GM18499 (cell line): ENCODE measurements around the gene PLXND1.

ENCODE experiments used
- ATAC-seq: cut with Tn5 transposase; IDR thresholded peaks from one replicate; pipeline ENCODE4 v1.9.1; 2021; ENCODE audit warnings: moderate number of reproducible peaks; ENCODE audit not compliant: insufficient read depth, unreplicated experiment

PLXND1 gene

DNA sequence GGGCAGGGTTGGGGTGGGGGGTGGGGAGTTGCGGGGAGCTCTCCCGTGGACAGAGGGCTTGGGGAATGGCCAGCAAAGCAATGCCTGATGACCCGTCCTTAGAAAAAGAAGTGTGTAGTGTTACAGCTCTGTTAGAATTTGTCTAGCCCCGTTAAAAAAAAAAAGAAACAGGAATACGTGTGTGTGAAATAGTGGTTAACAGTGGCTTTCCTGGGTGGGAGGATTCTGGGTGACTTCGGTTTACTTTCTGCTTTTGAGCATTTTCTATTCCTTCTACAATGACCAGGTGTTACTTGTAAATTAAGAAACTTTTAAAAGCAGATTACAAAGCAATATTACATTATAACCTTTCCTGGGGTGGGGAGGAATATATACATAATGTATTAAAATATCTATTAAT lies 38.5 kb downstream of the PLXND1 start:
- ATAC-seq, result no peak

GRCh38 chr3:129567176-129567705 lies 39.2 kb downstream of the PLXND1 start:
- no peak for ATAC-seq

DNA sequence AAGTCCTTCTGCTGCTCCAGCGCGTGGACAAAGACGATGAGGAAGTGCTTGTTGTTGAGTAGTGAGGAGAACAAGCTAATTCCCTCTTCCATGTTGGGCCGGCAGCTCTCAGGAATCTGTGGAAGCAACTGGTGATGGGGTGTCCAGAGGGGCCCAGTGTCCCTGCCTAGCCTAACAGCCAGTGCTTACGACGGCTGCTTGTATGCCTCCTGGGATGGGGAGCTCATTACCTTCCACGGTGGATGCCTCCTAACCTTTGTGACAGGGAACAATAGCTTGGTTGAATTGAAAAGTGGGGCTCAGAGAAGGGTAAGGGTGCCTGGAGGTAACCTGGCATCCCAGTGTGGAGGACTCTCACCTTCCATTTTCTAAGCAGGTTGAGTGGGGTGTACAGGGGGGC lies 40.6 kb downstream of the PLXND1 start:
- ATAC-seq, result no peak

GRCh38 chr3:129564981-129565644 lies 41.4 kb downstream of the PLXND1 start:
- ATAC-seq, result no peak

DNA sequence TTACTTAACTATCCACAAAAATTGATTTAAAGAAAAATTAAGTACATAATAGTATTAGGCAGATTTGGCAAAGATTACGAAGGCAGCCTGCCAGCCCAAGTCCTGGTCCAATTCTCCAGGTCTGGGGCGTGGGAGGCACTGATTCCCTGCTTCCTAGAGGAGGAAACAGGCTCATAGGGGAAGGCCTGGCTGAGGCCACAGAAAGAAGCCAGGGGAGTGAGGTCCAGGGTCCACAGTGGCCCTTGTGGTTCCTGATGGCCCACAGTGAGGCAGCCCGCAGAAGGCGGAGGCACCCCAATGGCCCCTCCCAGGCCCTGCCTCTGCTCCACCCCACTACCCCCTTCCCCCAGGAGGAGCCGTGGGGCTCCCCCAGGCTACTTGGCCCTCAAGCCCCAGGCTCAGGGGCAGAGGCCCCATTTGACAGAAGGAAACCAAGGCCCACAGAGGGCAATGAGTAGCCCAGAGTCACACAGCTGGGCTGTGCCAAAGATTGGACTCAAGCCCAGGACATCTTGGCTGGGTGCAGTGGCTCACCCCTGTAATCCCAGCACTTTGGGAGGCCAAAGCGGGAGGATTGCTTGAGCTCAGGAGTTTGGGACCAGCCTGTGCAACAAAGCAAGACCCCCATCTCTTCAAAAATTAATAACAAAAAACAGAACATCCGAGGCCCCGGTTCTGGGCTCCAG lies 42.5 kb downstream of the PLXND1 start:
- ATAC-seq, result no peak

GRCh38 chr3:129563332-129563731 lies 43.1 kb downstream of the PLXND1 start:
- no peak for ATAC-seq

- no peak for ATAC-seq
Measured at GRCh38 chr3:129562803-129563202, 43.7 kb downstream of the PLXND1 start.

- no peak for ATAC-seq
Measured at GRCh38 chr3:129561619-129562248, 44.7 kb downstream of the PLXND1 start.

DNA sequence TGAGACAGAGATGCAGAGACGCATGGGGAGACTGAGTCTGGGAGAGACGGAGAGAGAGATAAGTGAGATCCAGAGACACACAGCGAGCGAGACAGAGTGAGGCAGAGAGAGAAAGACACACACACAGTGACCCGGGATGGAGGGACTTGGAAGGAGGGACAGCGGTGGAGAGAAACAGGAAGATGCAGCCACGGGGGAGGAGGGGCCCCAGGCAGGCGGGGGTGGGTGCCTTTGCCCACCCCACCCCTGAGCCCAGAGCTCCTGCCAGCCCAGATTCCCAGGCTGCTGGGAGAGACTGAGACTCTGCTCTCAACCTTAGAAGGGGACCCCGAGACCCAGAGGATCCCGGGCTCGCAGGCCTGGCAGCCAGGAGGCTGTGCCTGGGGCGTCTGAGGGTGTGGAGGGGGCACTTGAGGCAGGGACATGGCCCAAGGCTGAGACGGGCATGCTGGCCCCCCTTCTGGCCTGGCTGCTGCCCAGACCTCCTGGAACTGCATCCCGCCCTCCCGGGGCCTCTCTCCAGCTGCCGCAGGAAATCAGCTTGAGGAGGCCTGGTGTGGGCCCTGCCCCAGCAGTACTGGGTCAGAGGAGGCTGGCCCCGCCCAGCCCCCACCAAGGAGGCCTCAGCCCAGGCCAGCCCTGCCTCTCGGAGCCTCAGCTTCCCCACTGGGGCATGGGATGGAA lies 45.4 kb downstream of the PLXND1 start:
- ATAC-seq, result no peak

DNA sequence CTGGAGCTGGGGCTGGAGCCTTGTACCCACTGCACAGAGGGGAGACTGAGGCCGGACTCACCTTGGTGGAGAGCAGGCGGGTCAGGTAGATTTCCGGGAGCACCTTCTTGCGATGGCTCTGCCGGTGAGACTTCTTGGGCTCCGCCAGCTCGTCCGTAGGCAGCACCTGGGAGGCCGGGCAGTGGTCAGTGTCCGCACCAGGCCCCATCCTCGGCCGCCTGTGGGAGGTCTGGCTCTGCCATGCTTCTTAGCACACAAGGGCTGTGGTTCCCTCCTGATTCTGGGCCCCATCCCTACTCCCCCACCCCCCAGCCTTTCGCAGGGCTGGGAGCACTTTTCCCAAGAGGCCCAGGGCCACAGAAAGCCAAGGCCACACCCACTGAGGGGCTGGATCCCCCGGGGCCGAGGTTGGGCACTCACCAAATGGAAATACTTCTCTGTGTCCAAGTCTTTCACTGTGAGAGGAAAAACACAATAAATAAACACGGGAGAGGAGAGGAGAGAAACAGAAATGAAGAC lies 46.1 kb downstream of the PLXND1 start:
- no peak for ATAC-seq

DNA sequence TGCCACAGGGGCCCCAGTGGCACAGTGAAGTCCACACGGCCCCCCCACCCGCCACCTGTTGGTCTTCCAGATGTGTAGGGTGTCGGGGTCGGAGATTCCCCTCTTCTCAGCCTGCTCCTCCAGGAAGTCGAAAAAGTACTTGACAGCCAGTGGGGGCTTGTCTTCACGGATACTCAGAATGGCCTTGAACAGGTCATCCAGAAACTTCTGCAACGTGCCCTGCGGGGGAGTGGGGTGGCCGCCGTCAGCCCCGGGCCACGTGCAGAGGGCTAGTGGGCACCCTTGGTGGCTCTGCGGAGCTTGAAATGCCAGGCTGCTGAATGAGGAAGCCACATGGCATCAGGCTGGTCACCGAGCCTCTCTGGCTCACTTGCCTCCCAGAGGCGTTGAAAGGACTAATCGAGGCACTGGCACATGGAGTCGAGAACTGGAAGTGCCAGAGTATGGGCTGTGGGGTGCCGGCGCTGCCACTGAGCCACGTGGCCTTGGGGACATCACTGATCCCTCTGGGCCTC lies 46.9 kb downstream of the PLXND1 start:
- no peak for ATAC-seq

GRCh38 chr3:129558772-129559564 lies 47.5 kb downstream of the PLXND1 start:
- no peak for ATAC-seq

- no peak for ATAC-seq
Measured at GRCh38 chr3:129558081-129558771, 48.2 kb downstream of the PLXND1 start.

GRCh38 chr3:129557548-129557894 lies 49.0 kb downstream of the PLXND1 start:
- ATAC-seq, result no peak

- ATAC-seq, result no peak
Measured at GRCh38 chr3:129556890-129557547, 49.5 kb downstream of the PLXND1 start.

GRCh38 chr3:129556358-129556695 lies 50.1 kb downstream of the PLXND1 start:
- no peak for ATAC-seq

- no peak for ATAC-seq
Measured at GRCh38 chr3:129555616-129556357, 50.7 kb downstream of the PLXND1 start.

GRCh38 chr3:129555153-129555550 lies 51.3 kb downstream of the PLXND1 start:
- ATAC-seq, result no peak
